GM12892 (cell line): ENCODE measurements around the gene FAM120AOS.

Source experiments
- POLR2A ChIP-seq: IDR thresholded peaks from 2 replicates; pipeline ENCODE4 v1.6.1; 2011; ENCODE audit warnings: low read depth, low read length, control low read depth
- TAF1 ChIP-seq: IDR thresholded peaks from 2 replicates; pipeline ENCODE4 v1.6.1; 2011; ENCODE audit warnings: low read depth, mild to moderate bottlenecking, control low read depth, low read length, borderline replicate concordance

DNA sequence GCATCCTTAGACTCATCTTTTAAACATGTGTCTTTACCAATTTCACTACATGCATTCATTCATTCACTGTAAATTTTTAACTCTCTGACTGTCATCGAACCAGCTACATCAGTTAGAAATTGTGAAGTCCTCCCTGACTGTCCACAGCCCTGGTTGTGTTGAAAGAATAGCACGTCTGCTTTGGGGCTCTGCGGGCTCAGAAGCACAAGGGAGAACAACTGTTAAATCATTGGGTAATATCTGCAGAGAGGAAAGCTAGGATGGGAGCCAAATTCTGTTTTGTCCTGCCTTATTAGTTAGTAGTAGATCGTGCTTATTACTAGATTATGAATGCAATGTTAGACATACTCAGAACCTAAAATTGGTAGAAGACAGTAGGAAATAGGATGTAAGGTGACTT lies 26.3 kb upstream of the FAM120AOS start:
- TF ChIP-seq TAF1 (no peak), POLR2A (no peak)
